Measurements from ENCODE around the gene ARHGAP4.
A peak's percentile ranks its signal among the peaks of the same experiment; 100 is the strongest.

The ARHGAP4 gene

GRCh38 chrX:153925739-153926551 is at the start of gene ARHGAP4:
ARHGAP4 (minus strand) TSS chrX:153926264; CDS start chrX:153926202, 62 bp downstream.
- Histone ChIP-seq H3K36me3 (ENCODE audit: control insufficient read depth, insufficient read depth, low read length) (peaks cover under 1% of the 10 kb centered on the region), H3K27me3 (ENCODE audit: control insufficient read depth, insufficient read depth, low read length) (peaks cover 6% of the 10 kb centered on the region), H3K4me1 (ENCODE audit: control insufficient read depth, insufficient read depth, low read length) (peaks cover 16% of the 10 kb centered on the region), H3K4me3 (ENCODE audit: low read length) (peak within 1 kb of the TSS; percentile 83), H3K27ac (ENCODE audit: low read depth, low read length) (peak within 1 kb of the TSS; percentile 87), H3K9ac (ENCODE audit: low read length) (no peak within 1 kb of the TSS)

DNA sequence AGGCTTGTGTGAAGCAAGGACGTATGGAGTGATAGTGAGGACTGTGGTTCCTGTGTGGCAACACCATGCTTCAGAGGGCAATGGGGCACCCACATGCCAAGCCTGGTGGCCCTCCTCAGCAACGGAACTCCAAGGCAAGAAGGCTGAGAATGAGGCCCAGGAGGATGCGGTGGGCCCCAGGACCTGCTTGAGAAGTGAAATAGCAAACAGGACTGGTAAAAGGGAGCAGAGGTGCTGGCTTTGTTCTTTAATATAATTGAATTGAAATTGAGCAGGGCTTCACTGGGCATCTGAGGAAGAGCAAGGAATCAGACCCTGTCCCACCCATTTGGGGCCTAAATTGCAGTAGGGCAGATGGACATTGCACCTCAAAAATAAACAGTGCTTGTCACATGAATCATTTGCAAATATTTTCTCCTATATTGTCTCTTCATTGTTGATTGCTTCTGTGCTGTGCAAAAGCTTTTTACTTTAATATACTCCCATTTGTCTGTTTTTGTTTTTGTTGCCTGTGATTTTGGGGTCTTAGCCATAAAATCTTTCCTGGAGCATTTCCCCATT is 48.7 kb upstream of the ARHGAP4 start:
- H3K27ac ChIP-seq (ENCODE audit: low read depth, low read length): no peak overlapping the region
- no peak overlapping the region for H3K9ac ChIP-seq (ENCODE audit: low read length)
- no peaks in the 10 kb centered on the region for H3K36me3 ChIP-seq (ENCODE audit: control insufficient read depth, insufficient read depth, low read length)
- H3K4me3 ChIP-seq (ENCODE audit: low read length): no peak overlapping the region
- H3K27me3 ChIP-seq (ENCODE audit: control insufficient read depth, insufficient read depth, low read length): no peaks in the 10 kb centered on the region
- peaks cover 2% of the 10 kb centered on the region for H3K4me1 ChIP-seq (ENCODE audit: control insufficient read depth, insufficient read depth, low read length)

DNA sequence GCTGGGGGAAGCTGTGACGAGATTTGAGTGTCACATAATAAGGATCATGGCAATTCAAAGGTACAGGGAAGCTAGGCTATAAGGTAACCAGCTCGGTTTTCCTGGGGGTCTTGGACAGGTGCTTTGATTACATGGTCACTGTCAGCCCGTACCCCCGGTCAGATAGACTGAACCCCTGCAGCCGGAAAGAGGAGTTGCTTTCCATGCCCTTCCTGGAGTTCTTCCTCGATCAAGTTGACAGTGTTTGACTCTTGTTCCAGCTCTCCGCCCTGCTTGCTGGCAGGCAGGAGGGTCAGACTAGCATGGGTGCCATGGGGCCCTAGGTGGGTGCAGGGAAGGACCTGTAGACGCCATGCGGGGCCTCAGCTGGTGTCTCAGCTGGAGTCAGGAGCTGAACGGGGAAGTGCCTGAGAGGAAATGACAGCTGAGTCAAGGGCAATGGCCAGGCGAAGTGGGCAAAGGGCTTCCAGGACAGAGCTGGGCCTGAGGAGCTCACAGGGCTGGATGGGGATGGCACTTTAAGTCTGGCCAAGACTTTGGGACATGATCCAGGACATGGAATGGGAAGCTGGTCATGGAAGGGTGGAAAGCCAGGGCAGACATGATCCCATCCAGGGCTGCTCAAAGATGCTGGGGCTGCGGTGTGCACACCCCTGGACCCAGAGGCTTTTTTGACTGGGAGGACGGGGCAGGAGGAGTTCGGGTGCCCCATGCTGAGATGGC is 48.1 kb upstream of the ARHGAP4 start:
- peak overlapping the region; percentile 0 for H3K27ac ChIP-seq (ENCODE audit: low read depth, low read length)
- H3K9ac ChIP-seq (ENCODE audit: low read length): no peak overlapping the region

GRCh38 chrX:153973127-153974002 is 47.3 kb upstream of the ARHGAP4 start:
- no peaks in the 10 kb centered on the region for H3K36me3 ChIP-seq (ENCODE audit: control insufficient read depth, insufficient read depth, low read length)
- H3K9ac ChIP-seq (ENCODE audit: low read length): peak overlapping the region; percentile 4
- no peaks in the 10 kb centered on the region for H3K27me3 ChIP-seq (ENCODE audit: control insufficient read depth, insufficient read depth, low read length)
- H3K27ac ChIP-seq (ENCODE audit: low read depth, low read length): peak overlapping the region; percentile 28
- H3K4me1 ChIP-seq (ENCODE audit: control insufficient read depth, insufficient read depth, low read length): peaks cover 4% of the 10 kb centered on the region
- H3K4me3 ChIP-seq (ENCODE audit: low read length): peak overlapping the region; percentile 91

More for the DNA sequence above, 48.1 kb upstream of the ARHGAP4 start:
- no peaks in the 10 kb centered on the region for H3K27me3 ChIP-seq (ENCODE audit: control insufficient read depth, insufficient read depth, low read length)
- no peaks in the 10 kb centered on the region for H3K36me3 ChIP-seq (ENCODE audit: control insufficient read depth, insufficient read depth, low read length)
- H3K4me1 ChIP-seq (ENCODE audit: control insufficient read depth, insufficient read depth, low read length): peaks cover 2% of the 10 kb centered on the region
- peak overlapping the region; percentile 5 for H3K4me3 ChIP-seq (ENCODE audit: low read length)

- Histone ChIP-seq H3K4me3 (ENCODE audit: low read length) (peak within 1 kb of the TSS; percentile 91), H3K36me3 (ENCODE audit: control insufficient read depth, insufficient read depth, low read length) (no peaks in the 10 kb centered on the region), H3K27ac (ENCODE audit: low read depth, low read length) (peak within 1 kb of the TSS; percentile 98)
Measured at GRCh38 chrX:153972368-153973126, 46.5 kb upstream of the ARHGAP4 start, which contains the start of gene TMEM187. TMEM187 (plus strand) TSS chrX:153972754; CDS start chrX:153982063, 9,309 bp downstream.

DNA sequence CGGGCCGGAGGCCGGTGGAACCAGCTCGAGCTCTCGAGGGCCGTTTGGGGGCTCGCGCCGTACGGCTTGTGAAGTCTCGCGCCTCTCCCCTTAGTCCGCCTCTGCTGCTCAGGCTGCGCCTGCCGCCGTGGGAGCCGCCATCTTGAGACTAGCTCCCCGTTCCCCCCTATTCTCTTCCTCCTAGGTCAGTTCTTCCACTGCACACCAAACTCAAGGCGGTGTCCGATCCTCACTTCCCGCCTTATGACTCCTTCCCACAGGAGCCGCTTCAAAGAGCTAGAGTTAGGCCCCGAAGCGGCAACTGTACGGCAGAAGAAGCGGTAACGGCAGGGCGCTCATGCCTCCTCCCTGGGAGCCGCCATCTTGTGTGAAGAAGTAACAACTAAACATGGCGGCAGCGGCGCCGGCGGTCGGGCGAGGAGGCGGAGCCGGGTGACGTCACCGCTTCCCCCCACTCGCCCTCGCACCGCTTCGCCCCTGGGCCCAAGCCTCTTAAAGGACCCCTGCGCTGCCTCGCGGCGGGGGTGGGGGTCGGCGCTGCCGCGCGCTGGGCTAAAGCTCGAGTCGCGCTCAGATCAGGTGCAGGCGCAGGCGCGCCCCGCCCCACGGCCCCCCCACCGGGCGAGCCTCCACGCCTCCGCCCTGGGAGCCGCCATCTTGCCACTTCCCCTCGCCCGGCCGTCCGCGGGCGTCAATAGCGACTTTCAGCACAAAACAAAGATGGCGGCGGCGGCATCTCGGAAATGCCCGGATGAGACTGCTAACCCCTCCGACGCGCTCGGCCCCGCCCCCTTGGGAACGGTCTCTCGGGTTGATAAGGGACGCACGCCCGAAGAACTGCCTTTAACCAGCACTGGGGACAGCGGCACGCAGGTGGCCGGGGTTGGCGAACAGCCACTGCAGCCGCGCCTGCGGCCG is 45.6 kb upstream of the ARHGAP4 start, which contains the start of gene HCFC1:
Gene HCFC1, minus strand, starts transcription at position 369 of the 918 bp plus-strand sequence. CDS start 978 bp downstream, outside the sequence.
- no peaks in the 10 kb centered on the region for H3K27me3 ChIP-seq (ENCODE audit: control insufficient read depth, insufficient read depth, low read length)
- H3K4me1 ChIP-seq (ENCODE audit: control insufficient read depth, insufficient read depth, low read length): peaks cover 17% of the 10 kb centered on the region
- H3K4me3 ChIP-seq (ENCODE audit: low read length): peak within 1 kb of the TSS; percentile 91
- H3K36me3 ChIP-seq (ENCODE audit: control insufficient read depth, insufficient read depth, low read length): no peaks in the 10 kb centered on the region
- peak within 1 kb of the TSS; percentile 85 for H3K9ac ChIP-seq (ENCODE audit: low read length)
- peak within 1 kb of the TSS; percentile 98 for H3K27ac ChIP-seq (ENCODE audit: low read depth, low read length)

More at GRCh38 chrX:153972368-153973126, 46.5 kb upstream of the ARHGAP4 start, which contains the start of gene TMEM187:
- no peaks in the 10 kb centered on the region for H3K27me3 ChIP-seq (ENCODE audit: control insufficient read depth, insufficient read depth, low read length)
- peaks cover 10% of the 10 kb centered on the region for H3K4me1 ChIP-seq (ENCODE audit: control insufficient read depth, insufficient read depth, low read length)
- H3K9ac ChIP-seq (ENCODE audit: low read length): peak within 1 kb of the TSS; percentile 85

- peaks cover 17% of the 10 kb centered on the region for H3K4me1 ChIP-seq (ENCODE audit: control insufficient read depth, insufficient read depth, low read length)
- H3K4me3 ChIP-seq (ENCODE audit: low read length): peak overlapping the region; percentile 91
- no peaks in the 10 kb centered on the region for H3K36me3 ChIP-seq (ENCODE audit: control insufficient read depth, insufficient read depth, low read length)
- no peaks in the 10 kb centered on the region for H3K27me3 ChIP-seq (ENCODE audit: control insufficient read depth, insufficient read depth, low read length)
- peak overlapping the region; percentile 85 for H3K9ac ChIP-seq (ENCODE audit: low read length)
- peak overlapping the region; percentile 98 for H3K27ac ChIP-seq (ENCODE audit: low read depth, low read length)
Measured at GRCh38 chrX:153971124-153971449, 45.0 kb upstream of the ARHGAP4 start.

DNA sequence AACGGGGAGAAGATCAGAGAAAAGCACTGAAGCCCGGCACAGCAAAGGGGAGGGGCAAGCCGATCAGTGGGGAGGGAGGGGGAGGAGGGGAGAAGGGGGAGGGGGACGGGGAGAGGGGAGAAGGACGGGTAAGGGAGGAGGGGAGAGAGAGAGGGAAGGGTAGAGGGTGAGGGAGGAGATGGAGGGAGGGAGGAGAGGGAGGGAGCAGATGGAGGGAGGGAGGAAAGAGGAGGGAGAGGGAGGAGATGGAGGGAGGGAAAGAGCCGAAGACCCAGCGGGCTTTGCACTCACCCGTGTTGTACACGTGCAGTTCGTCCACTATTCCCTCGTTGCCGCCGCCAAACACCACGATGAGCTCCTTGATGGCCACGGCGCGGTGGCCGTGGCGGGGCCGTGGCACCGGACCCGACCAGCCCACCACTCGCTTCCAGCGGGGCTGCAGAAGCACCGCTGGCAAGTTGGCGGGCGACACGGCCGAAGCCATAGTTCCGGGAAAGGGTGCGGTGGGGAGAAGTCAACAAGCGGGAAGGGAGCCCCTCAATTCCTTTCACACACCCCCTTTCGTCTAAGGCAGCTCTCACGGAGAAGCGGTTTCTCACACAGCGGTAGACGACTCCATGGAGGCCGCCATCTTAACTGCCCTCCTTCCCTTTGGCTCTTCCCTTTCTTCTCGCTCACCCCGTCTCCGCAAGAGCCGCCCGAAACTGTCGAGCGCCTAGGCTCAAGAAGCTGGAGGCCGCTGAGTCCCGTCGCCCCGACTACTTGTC is 44.5 kb upstream of the ARHGAP4 start:
- Histone ChIP-seq H3K9ac (ENCODE audit: low read length) (peak overlapping the region; percentile 49), H3K4me3 (ENCODE audit: low read length) (peak overlapping the region; percentile 91), H3K36me3 (ENCODE audit: control insufficient read depth, insufficient read depth, low read length) (no peaks in the 10 kb centered on the region), H3K27me3 (ENCODE audit: control insufficient read depth, insufficient read depth, low read length) (no peaks in the 10 kb centered on the region), H3K27ac (ENCODE audit: low read depth, low read length) (peak overlapping the region; percentile 98), H3K4me1 (ENCODE audit: control insufficient read depth, insufficient read depth, low read length) (peaks cover 17% of the 10 kb centered on the region)

- Histone ChIP-seq H3K27ac (ENCODE audit: low read depth, low read length) (peak overlapping the region; percentile 75), H3K4me1 (ENCODE audit: control insufficient read depth, insufficient read depth, low read length) (peaks cover 17% of the 10 kb centered on the region), H3K27me3 (ENCODE audit: control insufficient read depth, insufficient read depth, low read length) (no peaks in the 10 kb centered on the region), H3K36me3 (ENCODE audit: control insufficient read depth, insufficient read depth, low read length) (no peaks in the 10 kb centered on the region), H3K4me3 (ENCODE audit: low read length) (peak overlapping the region; percentile 58), H3K9ac (ENCODE audit: low read length) (no peak overlapping the region)
Measured at GRCh38 chrX:153969904-153970356, 43.9 kb upstream of the ARHGAP4 start.

Data from rectal smooth muscle tissue (tissue), 1 donor.